ENCODE data around the gene RAD51B.

Gene RAD51B

DNA sequence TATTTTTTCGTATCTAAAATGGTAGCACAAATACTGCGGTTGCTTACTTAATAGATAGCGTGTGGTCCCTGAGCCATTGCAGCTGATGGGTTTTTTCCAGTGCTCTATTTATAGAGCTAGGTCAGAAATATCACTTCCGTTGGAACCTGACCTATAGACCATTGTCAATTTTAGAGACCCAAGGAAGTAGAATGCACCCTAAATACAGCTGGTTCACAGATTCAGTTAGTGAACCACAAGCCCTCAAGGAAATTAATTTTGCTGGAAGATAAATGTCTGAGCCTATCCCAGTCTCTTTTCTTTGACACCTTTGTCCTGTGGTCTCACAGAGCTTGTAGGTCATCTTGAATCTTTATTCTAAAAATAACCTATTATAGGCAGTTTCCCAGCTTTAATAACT lies 582.3 kb downstream of the RAD51B start:
- H3K27ac ChIP-seq = no peak overlapping the region
- no peaks in the 10 kb centered on the region for H3K36me3 ChIP-seq (ENCODE audit: insufficient read depth, low read length)
- no peak overlapping the region for H3K4me3 ChIP-seq
- TF ChIP-seq FOXP2 (optimal IDR thresholded peaks at IDR 0.05; ENCODE audit: control extremely low read depth, extremely low read length, insufficient read depth) (no peak), POLR2AphosphoS5 (IDR thresholded peaks at IDR 0.05; ENCODE audit: borderline replicate concordance, low read depth, low read length) (no peak), EZH2 (IDR thresholded peaks at IDR 0.05) (no peak)
- no peak overlapping the region for H3K9ac ChIP-seq (ENCODE audit: insufficient read length)
- no peak for DNase-seq (ENCODE audit: low read depth, low spot score)
- no peaks in the 10 kb centered on the region for H3K9me3 ChIP-seq (ENCODE audit: low read depth, low read length)

DNA sequence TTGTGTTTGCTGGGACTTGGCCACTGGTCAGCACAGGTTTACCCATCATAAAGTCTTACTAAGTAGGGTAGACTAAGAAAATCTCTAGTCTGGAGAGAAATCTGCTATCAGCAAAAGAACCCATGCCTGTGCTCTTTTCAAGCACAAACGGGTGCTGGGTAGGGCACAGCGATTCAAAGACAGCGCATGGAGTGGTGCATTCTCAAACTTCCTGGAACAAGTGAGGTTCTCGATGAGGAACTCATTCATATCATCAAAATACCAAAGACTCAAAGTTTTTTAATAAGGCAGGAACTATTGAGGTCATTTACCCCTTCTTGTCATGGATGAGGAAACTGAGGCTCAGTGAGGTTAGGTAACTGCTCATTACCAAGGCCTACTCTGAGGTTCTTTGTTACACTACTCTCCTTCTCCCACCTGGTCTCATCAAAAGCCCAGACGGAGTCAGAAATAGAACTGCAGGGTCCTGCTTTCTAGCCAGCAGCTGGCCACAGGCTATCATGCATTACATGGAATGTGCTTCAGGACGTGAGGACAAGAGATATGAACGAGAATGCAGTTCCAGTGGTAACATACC lies 583.0 kb downstream of the RAD51B start:
- H3K36me3 ChIP-seq (ENCODE audit: insufficient read depth, low read length) = no peaks in the 10 kb centered on the region
- TF ChIP-seq POLR2AphosphoS5 (IDR thresholded peaks at IDR 0.05; ENCODE audit: borderline replicate concordance, low read depth, low read length) = no peak
- no peak for TF ChIP-seq EZH2 (IDR thresholded peaks at IDR 0.05)
- TF ChIP-seq FOXP2 (optimal IDR thresholded peaks at IDR 0.05; ENCODE audit: control extremely low read depth, extremely low read length, insufficient read depth) = no peak
- no peak overlapping the region for H3K27ac ChIP-seq
- DNase-seq (ENCODE audit: low read depth, low spot score) = no peak
- H3K9me3 ChIP-seq (ENCODE audit: low read depth, low read length) = no peaks in the 10 kb centered on the region
- no peak overlapping the region for H3K4me3 ChIP-seq
- no peak overlapping the region for H3K9ac ChIP-seq (ENCODE audit: insufficient read length)

DNA sequence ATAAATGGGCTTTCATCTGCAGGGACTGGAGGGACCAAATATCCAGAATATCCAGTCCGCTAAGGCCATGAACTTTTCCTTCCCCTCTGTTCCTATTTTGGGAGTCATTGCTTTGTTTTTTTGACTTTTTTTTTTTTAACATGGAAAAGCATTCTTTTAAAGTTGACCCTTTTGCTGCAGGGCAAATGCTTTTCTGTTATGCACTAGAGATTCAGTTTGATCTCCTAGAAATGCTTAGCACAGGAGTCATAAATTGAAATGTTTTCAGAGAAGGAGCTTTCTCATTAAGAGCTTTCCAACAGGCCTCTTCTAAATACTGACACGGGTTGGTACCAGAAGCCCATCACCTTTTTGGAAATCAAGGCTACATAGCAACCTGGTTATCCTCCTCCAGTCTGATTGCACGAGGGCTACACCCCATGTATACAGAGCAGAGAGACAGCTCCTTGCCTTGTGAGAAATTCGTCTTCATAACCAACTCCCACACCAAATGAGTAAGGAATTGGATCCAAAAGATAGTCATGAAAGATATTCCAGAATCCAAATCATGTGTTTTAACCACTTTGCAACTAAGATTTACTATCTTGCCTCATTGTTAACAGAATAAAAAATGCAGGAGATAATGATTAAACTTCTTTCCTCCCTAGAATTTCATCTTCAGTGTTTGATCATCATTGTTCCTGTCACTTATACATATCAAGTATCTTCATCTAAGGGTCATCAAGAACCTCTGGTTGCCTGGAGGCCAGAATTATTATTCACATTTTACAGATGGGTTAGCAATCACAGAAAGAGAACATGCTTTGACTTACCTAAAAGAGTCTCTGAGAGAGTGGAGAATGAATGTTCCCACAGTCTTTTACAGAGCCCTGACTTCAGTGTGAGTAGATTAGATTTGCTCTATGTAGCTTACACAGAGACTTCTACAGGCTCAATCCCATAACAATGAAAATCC lies 583.9 kb downstream of the RAD51B start:
- no peak for DNase-seq (ENCODE audit: low read depth, low spot score)
- Histone ChIP-seq H3K36me3 (ENCODE audit: insufficient read depth, low read length) (no peaks in the 10 kb centered on the region), H3K9me3 (ENCODE audit: low read depth, low read length) (no peaks in the 10 kb centered on the region), H3K4me3 (no peak overlapping the region), H3K27ac (no peak overlapping the region), H3K9ac (ENCODE audit: insufficient read length) (no peak overlapping the region)
- TF ChIP-seq FOXP2 (optimal IDR thresholded peaks at IDR 0.05; ENCODE audit: control extremely low read depth, extremely low read length, insufficient read depth) = no peak

DNA sequence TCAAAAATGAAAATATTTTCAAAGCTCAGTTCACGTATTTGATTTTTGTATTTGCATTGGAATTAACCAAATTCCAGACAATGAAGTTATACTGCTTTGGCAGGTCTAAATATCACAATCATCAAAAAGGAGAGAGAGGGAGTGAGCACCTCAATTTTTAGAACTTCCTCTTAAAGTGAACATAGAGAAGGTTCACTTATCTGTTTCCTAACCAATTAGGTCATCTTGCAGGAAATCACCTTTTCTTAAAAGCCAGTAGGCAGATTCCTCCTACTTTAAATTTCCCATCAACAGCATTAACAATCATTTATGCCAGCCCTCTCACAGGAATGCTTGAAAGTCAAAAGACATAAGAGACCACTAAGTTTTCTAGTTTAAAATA lies 584.6 kb downstream of the RAD51B start:
- no peak overlapping the region for H3K9ac ChIP-seq (ENCODE audit: insufficient read length)
- H3K36me3 ChIP-seq (ENCODE audit: insufficient read depth, low read length) = no peaks in the 10 kb centered on the region
- H3K27ac ChIP-seq = no peak overlapping the region

DNA sequence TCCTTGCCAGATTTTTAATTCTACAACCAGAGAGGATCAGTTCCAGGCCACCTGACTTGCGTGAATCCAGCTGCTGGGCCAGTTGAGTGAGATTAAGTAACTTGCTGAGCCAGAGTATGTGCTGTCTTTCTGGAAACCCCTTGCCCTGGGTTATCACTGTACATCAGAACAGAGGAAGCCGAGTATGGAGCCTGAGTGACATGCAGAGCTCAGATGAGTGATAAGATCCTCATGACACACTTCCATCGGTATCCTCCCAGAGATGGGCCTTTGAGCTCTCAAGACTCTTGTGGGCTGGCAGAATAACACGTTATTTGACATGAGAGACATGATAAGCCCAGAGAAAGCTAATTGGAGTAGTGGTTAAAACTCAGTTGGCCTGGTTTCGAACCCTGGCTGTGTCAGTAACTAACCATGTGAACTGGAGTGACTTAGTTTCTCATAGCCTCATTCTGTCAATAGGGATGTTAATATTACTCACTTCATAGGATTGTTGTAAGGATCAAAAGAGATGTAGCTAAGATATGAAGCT lies 585.1 kb downstream of the RAD51B start:
- Histone ChIP-seq H3K4me3 (no peak overlapping the region), H3K9me3 (ENCODE audit: low read depth, low read length) (no peaks in the 10 kb centered on the region), H3K36me3 (ENCODE audit: insufficient read depth, low read length) (no peaks in the 10 kb centered on the region), H3K9ac (ENCODE audit: insufficient read length) (no peak overlapping the region), H3K27ac (no peak overlapping the region)
- DNase-seq (ENCODE audit: low read depth, low spot score) = no peak
- TF ChIP-seq FOXP2 (optimal IDR thresholded peaks at IDR 0.05; ENCODE audit: control extremely low read depth, extremely low read length, insufficient read depth) (no peak), EZH2 (IDR thresholded peaks at IDR 0.05) (no peak), POLR2AphosphoS5 (IDR thresholded peaks at IDR 0.05; ENCODE audit: borderline replicate concordance, low read depth, low read length) (no peak)

More for the DNA sequence above, 584.6 kb downstream of the RAD51B start:
- Histone ChIP-seq H3K4me3 (no peak overlapping the region), H3K9me3 (ENCODE audit: low read depth, low read length) (no peaks in the 10 kb centered on the region)
- no peak for DNase-seq (ENCODE audit: low read depth, low spot score)
- no peak for TF ChIP-seq FOXP2 (optimal IDR thresholded peaks at IDR 0.05; ENCODE audit: control extremely low read depth, extremely low read length, insufficient read depth)
- no peak for TF ChIP-seq POLR2AphosphoS5 (IDR thresholded peaks at IDR 0.05; ENCODE audit: borderline replicate concordance, low read depth, low read length)
- no peak for TF ChIP-seq EZH2 (IDR thresholded peaks at IDR 0.05)

DNA sequence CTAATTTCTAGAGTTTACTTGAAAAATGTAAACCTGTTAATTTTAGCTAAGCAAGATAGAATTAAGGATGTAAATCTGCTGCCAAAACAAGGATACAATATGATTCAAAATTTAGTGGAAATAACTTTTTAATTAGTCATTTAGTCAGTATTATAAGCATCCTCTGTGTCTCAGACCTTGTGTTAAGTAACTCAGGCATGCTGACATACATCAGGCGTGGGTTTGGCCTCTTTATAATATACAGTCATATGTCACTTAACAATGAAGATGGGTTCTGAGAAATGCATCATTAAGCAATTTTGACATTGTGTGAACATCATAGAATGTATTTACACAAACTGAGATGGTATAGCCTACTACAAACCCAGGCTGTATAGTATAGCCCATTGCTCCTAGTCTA lies 586.4 kb downstream of the RAD51B start:
- TF ChIP-seq FOXP2 (optimal IDR thresholded peaks at IDR 0.05; ENCODE audit: control extremely low read depth, extremely low read length, insufficient read depth) = no peak
- no peak overlapping the region for H3K4me3 ChIP-seq
- no peak for DNase-seq (ENCODE audit: low read depth, low spot score)
- H3K9ac ChIP-seq (ENCODE audit: insufficient read length) = no peak overlapping the region
- no peaks in the 10 kb centered on the region for H3K36me3 ChIP-seq (ENCODE audit: insufficient read depth, low read length)
- H3K9me3 ChIP-seq (ENCODE audit: low read depth, low read length) = no peaks in the 10 kb centered on the region
- no peak overlapping the region for H3K27ac ChIP-seq

DNA sequence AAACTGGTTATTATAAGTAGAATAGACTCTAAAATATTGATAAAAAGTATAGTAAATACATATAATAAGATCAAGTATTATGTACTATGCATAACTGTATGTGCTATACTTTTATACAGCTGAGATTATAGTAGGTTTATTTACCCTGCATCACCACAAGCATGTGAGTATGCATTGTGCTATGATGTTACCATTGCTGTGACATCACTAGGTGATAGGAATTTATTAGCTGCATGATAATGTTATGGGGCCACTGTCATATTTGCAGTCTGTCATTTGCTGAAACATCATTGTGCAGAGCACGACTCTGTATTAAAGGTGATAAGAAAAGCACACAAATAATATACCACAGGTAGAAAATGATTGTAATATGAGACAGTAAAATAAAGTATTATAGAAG lies 587.7 kb downstream of the RAD51B start:
- H3K36me3 ChIP-seq (ENCODE audit: insufficient read depth, low read length) = no peaks in the 10 kb centered on the region
- H3K9ac ChIP-seq (ENCODE audit: insufficient read length) = no peak overlapping the region
- no peak for DNase-seq (ENCODE audit: low read depth, low spot score)
- no peak overlapping the region for H3K27ac ChIP-seq
- no peaks in the 10 kb centered on the region for H3K9me3 ChIP-seq (ENCODE audit: low read depth, low read length)
- H3K4me3 ChIP-seq = no peak overlapping the region
- TF ChIP-seq POLR2AphosphoS5 (IDR thresholded peaks at IDR 0.05; ENCODE audit: borderline replicate concordance, low read depth, low read length) = no peak
- no peak for TF ChIP-seq EZH2 (IDR thresholded peaks at IDR 0.05)
- no peak for TF ChIP-seq FOXP2 (optimal IDR thresholded peaks at IDR 0.05; ENCODE audit: control extremely low read depth, extremely low read length, insufficient read depth)

DNA sequence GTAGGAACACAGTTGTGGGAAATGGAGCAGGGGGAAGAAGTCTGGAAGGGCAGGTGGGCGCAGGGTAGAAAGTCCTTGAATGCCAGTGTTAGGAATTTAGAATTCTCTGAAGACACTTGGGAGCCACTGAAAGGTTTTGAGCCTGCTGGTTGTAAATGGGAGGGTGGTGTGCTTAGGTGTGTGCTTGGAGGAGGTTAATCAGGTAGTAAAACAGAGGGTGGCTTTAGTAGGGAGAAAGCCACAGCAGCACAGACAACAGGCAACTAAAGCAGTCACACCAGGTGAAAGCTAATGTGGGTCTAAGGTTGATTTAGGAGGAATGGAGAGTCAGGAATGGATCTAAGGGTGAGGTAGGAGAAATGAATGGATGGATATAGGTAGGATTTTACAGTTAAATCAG lies 588.2 kb downstream of the RAD51B start:
- no peak overlapping the region for H3K27ac ChIP-seq

More for the DNA sequence above, 588.2 kb downstream of the RAD51B start:
- no peak for DNase-seq (ENCODE audit: low read depth, low spot score)
- H3K4me3 ChIP-seq = no peak overlapping the region
- TF ChIP-seq POLR2AphosphoS5 (IDR thresholded peaks at IDR 0.05; ENCODE audit: borderline replicate concordance, low read depth, low read length) = no peak
- TF ChIP-seq FOXP2 (optimal IDR thresholded peaks at IDR 0.05; ENCODE audit: control extremely low read depth, extremely low read length, insufficient read depth) = no peak
- TF ChIP-seq EZH2 (IDR thresholded peaks at IDR 0.05) = no peak
- H3K9ac ChIP-seq (ENCODE audit: insufficient read length) = no peak overlapping the region
- H3K36me3 ChIP-seq (ENCODE audit: insufficient read depth, low read length) = no peaks in the 10 kb centered on the region
- H3K9me3 ChIP-seq (ENCODE audit: low read depth, low read length) = no peaks in the 10 kb centered on the region
